ENCODE results near the gene SLC44A4.

Gene SLC44A4

DNA sequence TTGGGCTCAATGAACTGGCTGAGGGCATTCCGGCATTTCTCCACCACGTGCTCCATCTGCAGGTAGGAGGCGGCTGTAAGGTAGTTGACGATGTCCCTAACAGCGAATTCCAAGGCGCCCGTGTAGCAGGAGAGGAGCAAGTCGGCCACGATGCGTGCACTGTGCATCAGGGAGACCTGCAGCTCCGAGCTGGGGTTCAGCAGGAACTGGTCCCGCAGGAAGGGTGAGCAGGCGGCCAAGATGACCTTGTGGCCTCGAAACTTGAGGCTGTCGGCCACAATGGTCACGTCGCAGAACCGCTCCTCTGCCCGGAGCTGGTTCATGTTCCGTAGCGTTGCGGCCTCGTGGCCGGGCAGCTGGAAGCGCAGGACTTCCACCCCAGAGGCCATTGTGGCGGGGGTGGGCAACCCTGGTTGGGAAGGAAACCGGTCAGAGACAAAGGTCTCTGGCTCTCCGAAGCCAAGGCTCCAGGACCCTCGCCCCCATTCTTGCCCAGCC lies 22.2 kb upstream of the SLC44A4 start:
- DNase-seq = no peak

DNA sequence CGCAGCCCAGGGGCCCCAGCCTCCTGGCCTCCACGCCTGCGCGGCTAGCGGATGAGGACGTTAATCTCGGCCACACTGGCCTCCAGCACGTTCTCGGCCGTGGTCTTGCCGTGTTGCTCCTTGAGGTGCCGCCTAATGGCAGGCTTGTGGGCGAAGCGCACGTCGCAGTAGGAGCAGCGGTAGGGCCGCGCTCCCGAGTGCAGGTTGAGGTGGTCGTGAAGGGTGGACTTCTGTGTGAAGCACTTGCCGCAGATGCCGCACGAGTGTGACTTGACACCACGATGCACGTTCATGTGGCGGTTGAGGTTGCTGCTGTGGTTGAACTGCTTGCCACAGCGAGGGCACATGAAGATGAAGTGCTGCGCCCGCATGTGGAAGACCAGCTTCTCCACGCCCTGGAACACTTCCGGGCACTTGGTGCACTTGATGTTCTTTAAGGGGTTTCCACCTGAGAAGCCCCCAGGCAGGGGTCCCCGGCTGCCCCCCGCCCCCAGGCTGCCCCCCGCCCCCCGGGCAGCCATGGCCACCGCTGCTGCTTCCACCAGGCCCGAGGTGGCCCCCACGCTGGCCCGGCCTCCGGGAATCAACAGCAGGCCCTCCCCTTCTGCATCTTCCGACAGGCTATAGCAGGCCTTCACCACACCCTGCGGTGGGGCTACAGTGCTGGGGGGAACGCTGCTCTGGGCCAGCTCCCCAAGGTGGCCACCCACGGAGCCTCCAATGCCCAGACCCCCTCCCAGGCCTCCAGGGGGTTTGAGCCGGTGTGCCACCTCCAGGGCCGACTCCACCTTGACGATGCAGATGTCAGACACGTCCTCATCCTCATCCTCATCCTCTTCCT lies 21.3 kb upstream of the SLC44A4 start:
- DNase-seq = no peak

DNA sequence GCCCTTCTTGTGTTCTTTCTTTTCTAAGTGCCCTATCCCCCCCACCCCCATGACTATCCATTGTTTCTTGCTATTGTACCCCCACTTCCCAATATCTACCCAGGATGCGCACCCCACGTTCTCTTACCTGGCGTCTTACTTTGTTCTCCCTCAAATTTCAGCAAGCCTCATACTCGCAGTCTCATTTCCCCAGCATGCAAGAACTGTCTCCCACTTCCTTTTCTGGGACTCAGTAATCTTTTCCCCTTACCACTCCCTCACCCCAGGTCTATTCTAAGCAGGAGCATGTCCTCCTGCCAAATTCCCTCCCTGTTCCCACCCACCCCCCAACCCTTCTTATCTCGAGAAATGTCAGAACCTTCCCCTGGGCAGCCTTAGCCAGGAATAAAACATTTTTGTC lies 20.4 kb upstream of the SLC44A4 start:
- no peak for DNase-seq

DNA sequence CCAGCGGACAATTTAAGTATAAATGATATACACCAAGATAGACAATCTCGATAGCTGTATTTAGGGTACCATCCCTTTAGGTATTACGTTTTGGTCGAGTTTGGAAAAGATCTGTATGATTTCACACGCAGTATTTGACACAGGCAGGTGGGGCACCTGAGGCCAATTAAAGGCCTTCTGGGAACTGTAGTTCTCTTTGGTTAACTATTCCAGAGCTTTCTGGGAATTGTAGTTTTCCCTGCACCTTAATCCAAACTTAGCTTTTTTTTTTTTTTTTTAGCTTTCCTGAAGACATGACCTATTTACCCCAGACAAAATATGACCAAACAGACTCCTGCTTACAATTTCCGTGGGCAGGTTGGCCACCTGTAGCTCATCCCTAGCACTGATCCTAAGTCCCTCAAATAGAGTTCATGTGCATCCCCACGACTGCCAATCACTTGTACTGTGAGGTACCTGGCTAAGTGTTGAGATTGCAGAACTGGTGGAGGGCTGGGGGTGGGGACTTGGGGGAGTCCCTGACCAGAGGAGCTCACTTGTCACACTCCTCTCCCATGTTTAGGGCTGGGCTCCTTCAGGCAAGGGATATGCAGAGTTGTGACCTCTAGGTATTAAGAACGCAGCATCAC lies 19.7 kb upstream of the SLC44A4 start:
- DNase-seq = peak in 1 of 2 experiments; percentile 4

DNA sequence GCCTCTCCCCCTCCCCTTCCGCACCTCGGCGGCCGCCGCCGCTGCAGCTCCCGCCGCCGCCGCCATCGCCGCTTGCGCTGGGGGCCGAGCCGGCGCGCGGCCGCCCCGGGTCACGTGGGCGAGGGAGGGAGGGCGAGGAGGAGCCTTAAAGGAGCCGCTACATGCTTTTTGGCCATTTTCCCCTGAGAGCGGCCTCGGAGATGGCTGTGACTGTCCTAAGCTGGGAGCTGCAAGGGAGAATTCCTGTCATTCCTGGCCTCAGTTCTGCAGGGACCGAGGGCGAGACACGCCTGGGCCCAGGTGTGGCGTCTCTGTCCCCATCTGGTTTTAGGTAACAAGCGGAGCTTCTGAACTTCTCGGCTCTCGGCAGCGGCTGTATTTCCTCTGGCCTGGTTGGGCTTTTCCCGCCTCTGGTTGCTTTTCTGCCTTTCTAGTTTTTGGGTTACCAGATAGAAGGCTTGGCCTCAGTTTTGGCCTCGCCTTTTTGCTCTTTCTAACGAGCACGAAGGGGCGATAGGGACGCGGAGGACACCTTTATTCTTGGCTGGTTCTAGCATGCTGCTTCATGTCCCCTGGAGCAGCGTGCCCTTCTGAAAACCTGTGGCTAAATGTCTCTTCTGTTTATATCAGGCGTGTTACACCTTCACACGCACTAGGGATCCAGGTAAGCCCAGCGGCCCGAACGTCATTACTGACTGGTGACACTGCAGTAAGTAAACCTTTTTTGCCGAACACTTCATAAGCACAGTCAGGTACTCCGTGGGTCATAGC lies 19.0 kb upstream of the SLC44A4 start, which contains the start of gene EHMT2:
EHMT2 (minus strand) TSS at position 87 of the 771 bp plus-strand sequence; CDS start at position 66, 21 bp downstream.
- peak; percentile 36 to 82 for DNase-seq

DNA sequence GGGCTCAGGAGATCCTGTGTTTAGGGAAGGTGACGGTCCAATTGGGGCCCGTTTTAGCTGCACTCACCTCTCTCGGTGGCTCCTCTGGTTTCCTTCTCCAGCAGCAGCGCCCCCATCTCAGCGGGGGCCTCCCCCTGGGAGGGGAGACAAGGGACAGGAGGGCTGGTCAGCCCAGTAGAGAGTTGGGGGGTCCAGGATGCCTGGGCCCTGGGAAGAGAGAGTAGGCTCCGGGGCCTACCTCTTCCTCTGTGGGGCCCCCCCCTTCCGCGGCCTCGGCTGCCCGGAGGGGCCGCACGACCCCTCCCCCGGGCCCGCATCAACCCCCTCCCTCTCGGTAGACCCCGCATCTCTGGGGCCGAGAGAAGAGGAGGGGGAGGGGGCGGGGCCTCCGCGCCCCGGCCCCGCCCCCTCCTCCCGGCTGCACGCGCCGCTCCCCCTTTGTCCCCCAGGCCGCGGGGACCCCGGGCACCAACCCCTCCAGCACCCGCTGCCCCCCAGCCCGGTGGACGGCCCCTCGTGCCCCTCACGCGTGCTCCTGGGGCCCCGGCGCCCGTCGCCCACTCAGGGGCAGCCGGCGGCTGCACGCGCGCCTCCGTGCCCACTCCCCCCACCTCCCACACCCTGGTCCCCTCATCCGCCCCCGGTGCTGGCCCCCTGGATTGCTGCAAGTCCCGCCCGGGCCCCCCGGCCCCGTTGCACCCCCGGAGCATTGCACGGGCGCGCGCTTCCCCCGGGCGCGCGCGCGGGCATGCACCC lies 18.2 kb upstream of the SLC44A4 start:
- DNase-seq = no peak

DNA sequence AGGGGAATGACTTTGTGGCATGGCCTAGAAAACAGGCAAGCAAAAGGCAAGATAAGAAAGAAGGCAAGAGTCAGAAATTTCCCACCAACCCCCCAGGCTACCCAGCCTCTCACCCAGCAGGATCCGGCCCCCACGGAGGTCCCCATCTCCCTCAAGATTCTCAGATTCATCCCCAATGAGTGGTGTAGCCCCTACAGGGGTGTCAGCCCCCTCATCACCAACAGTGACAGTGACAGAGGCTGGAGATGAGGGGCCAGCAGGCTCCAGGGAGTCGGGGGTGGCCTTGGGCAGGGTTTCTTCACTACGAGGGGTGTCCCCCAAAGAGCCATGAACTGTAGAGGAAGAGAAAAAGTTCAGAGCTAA lies 17.7 kb upstream of the SLC44A4 start:
- DNase-seq = no peak

DNA sequence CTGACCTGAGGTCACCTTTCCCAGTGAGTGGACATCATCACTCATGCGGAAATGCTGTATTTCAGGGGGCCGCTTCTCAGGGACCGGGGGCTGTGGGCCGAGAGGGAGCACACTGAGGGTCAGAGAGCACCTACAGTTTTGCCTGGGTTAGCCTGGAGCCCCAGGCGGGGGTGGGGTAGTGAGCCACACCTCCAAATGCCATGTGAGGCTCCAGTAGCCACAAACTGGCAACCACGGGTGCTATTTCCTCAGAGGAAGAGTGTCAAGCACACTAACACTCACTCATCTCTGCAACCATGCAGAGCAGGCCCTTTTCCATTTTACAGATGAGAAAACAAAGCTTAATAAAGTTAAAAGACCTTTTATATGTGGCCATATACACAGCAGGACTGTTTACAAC lies 14.0 kb upstream of the SLC44A4 start:
- DNase-seq = no peak

DNA sequence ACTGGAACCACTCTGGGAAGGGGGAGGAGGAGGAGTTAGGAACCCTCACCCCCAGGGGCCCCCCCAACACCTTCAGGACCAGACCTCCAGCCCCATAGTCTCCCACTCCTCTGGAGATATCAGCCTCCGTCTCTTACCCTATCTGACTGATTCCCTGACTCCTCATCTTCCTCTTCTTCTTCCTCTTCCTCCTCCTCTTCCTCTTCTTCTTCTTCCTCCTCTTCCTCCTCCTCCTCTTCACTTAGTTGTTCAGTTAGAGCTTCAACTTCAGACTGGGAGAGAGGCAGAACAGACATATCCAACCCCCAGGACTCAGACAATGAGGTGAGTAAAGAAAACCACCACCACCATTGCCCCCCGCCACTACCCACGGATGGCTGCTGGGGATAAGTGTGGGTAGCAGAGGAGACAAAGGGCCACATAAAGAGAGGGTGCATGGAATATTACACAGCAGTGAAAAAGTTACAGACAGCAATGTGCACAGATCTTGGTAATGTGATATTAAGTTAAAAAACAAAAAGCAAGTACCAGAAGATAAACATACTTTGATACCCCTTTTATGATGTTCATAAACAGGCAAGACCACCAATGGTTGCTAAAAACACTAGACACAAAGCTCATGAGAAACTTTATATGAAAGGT lies 10.7 kb upstream of the SLC44A4 start:
- DNase-seq = no peak

DNA sequence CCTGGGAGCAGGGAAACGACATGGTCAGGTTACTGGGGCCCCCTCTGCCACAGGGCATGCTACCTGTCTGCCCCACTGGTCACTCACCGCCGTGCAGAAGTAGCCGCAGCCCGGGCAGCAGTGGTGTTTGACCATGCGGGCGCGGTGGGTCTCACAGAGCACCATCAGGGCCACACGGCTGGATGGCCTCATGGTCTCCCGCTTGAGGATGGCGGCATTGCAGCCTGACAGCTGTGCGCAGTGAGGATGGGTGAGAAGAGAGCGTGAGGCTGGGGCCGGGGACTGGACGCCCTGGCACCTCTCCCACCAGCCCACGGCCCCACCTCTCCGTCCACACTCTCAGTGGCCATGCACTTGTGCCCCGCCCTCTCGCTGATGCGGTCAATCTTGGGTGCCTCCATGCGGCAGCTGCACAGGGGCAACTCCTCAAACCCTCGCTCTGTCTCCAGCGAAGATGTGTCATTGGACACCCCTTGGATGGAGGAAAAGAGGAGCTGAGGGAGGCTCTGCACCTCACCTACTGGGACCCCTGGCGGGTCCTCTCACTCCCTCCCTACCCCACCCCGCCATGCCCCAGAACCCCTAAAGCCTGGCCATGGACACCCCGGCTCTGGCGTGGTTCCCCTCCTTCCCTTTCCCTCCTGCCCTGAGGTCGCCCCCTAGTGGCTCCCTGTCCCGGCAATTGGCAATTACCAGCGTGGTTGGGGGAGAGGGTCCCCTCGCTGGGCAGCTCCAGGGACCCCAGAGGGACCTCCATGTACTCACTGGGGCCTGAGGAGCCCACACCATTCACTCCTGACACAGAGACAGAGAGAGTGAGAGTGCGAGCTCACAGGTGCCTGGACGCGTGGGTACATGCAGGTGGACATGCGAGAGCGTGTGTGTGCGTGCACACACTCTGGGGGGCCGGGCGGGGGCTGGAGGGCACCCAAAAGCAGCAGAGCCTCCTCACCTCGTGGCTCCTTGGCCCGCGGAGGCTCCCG lies 9.8 kb upstream of the SLC44A4 start:
- no peak for DNase-seq

DNA sequence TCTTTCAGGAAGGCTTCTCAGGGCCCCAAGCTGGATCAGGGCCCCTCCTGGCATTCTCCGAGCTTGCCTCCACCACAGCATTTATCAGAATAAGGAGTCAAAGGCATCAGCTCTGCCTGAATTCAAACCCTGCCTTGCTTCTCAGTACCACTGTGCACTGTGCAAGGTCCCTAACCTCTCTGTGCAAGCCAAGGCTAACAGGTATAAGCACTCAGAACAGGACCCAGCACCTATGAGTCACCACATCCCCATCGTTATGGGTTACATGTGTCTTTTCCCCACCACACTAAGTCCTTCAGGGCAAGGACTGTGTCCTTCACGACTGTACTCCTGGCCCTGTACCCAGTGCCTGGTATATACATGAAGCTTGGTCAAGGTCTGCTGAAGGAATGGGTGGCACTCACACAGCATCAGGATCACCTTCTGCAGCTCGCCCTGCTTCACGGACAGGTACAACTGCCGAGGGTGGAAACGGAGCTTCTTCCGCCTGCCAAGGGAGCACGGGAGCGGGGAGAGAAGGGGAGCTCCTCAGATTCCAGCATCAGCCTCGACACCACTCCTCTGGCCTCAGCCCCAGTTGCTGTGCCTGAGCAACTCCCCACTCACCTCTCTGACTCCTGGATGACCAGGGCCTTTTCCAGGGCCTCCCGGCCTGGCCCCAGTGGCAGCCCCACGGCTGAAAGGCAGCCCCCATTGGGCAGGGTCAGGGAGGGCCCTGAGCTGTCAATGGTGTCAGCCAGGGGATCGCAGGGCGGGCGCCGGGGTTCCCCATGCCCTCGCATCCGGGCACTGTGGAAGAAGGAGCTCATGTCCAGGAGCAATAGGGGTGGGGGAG lies 8.6 kb upstream of the SLC44A4 start:
- DNase-seq = no peak

DNA sequence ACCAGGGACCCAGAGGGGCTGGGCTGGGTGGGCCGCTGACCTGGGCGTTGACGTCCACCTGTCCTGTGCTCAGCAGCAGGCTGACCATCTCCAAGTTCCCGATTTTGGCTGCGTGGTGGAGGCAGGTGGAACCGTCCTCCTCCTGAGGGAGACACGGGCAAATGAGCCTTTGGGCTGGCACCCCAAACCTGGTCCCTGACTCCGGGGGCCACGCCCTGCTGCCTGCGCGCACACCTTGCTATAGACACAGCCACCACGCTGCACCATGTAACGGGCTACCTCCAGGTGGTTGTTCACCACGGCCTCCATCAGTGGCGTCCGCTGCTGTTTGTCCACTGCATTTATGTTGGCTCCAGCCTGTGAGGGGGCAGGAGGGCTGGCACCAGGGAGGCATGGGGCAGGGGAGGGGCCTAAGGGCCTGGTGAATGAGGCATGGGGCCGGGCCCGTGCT lies 7.8 kb upstream of the SLC44A4 start:
- no peak for DNase-seq

DNA sequence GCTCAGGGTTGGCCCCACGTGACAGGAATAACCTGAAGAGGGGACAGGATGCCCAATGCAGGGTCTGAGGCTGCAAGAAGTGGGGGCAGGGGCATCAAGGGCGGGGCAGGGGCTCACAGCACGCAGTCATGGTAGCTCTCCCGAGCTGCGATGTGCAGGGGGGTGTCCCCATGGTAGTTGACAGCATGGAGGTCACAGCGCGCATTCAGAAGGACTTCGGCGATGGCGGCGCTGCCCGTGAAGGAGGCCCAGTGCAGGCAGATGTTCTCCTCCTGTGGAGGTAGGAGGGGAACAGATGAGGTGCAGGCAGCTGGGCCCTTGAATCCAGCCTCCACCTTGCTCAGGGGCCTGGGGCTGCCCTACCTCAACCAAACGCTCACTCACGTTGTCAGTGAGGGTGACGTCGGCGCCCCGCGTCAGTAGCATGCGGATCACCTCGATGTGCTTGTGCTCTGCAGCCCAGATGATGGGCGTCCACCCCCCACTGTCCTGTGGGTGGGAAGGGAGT lies 5.8 kb upstream of the SLC44A4 start:
- DNase-seq = no peak

DNA sequence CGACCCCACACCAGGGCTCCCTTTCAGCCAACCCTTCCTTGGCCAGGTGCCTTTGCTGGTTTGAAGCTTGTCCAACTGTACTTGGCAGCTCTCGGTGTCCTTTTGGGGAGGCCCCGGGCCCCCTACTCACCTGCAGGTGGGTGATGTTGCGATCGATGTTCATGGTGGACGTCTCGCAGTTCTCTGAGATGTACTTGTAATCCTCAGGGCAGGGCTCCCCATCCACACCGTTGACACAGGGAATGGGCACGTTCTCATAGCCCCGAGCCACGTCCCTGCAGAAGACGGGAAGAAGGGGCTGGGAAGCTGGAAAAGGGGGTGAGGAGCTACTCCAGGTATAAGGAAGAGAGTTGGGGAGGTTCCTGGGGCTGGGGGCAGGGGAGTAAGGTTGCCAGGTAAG lies 4.9 kb upstream of the SLC44A4 start:
- no peak for DNase-seq

DNA sequence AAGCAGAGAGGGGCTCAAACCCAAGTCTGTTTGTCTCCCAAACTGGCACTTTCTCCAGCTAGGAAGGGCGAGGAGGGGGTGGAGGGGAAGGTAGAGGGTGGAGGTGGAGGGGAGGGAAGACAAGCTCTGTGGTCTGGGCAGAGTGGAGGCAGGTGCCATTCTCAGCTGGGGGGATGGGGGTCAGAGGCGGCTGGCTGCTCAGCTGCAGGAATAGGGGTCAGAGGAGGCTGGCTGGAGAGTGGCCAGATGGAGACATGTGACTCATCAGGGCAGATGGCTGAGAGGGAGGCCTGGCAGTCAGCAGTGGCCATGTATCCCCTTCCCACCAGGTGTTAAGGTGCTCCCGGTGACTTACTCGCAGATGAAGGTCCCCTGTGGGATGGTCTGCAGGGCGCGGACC lies 3.5 kb upstream of the SLC44A4 start:
- DNase-seq = no peak

DNA sequence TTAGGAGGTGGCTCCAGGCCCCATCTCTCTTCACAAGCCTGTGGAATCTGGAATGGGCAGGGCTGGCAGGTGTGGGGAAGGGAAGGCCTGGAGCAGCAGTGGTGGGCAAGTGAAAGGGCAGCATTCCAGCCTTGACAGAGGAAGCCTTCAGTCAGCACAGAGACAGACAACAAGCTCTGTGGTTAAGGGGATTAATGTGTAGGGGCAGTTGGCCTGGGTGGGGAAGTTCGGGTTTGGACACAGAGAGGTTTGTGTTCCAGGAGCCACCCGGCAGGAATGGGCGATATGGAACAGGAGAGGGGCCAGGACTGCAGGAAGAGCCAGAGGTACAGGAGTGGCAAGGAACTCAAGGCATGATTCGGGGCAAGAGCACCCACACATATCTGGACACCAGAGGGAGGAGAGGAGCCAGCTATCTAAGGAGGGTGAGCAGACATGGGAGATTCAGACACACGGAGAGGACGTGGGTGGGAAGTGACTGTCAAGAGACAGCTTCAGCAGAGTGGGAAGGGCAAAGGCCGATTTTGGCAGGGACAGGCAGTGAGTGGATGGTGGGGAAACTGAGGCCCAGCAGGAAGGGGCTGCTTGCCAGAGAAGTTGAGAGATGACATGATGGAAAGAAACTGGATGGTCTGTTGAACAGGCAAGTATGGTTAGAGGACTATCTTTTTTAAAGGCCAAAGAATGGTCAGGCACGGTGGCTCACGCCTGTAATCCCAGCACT lies 2.5 kb upstream of the SLC44A4 start:
- no peak for DNase-seq

DNA sequence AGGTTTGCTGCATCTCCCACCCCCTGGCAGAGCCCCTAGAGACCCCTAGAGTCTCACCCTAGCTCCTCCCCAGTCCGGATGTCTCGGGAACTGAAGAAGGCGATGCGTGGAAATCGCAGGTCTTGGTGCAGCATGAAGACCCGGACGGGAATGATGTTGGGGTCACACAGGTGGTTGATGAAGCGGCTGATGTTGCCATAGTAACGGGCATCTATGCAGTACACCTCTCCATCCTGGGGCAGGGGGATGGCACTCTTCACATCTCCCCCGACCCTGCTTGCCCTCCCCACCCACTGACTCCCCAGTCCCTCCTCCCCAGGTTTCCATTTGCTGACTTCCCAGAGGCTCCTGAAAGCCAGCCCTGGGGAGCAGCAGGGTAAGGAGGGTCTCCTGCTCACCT lies 1.8 kb upstream of the SLC44A4 start:
- DNase-seq = no peak

DNA sequence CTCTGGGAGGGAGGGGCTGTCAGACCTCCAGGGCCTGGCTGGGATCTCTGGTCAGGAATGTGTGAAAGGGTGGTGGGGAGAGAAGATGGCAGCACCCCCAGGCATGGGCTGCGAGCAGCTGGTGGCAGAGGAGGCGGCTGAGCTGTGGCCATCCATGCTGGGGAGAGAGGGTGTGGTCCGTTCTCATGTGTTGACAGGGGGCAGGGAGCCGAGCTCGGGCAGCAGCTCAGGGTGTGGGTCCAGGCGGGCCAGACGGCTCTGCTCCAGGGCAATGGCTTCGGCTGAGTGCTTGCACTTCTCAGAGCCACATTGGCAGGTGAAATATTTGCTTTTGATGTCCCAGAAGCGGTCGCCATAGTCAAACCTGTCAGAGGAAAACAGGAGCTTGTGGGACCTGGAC lies 1.1 kb upstream of the SLC44A4 start:
- DNase-seq = no peak

DNA sequence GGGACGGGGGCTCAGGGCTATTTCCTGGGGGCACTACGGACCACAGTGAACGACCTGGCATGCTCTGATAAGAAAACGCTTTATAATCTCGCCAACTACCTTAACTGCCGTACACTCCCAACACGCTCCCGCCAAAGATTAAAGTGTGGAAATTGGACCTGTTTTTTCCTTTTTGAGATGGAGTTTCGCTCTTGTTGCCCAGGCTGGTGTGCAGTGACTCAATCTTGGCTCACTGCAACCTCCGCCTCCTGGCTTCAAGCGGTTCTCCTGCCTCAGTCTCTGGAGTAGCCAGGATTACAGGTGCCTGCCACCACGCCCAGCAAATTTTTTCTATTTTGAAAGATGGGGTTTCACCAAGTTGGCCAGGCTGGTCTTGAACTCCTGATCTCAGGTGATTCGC lies 346 bp upstream of the SLC44A4 start:
- no peak for DNase-seq

Data from NCI-H187 (cell line).